Hippocampal formation (tissue), 2 donors: ENCODE results near the gene PGP.

ENCODE experiments used
- DNase-seq, 2 donors: peaks; one replicate each; lab custom pipeline; 2025; lab: John Stamatoyannopoulos, UW

PGP gene

DNA sequence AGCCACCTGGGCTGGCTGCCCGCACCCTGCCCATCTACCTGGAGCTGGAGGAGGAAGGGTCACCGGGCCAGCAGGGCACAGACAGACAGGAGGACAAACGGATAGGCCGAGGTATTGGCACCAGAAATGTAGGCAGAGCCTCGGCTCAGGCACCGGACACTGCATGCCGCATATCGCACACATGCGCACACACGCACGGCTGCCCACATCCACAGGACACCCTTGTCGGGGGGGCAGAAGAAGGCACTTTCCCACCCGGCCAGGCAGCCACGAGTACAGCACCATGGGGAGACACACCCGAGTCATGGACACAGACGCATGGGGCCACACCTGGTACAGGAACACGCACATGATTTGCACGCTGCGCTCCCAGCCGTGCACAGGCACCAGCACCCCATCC, 32.7 kb downstream of the PGP start:
- DNase-seq: no peak

DNA sequence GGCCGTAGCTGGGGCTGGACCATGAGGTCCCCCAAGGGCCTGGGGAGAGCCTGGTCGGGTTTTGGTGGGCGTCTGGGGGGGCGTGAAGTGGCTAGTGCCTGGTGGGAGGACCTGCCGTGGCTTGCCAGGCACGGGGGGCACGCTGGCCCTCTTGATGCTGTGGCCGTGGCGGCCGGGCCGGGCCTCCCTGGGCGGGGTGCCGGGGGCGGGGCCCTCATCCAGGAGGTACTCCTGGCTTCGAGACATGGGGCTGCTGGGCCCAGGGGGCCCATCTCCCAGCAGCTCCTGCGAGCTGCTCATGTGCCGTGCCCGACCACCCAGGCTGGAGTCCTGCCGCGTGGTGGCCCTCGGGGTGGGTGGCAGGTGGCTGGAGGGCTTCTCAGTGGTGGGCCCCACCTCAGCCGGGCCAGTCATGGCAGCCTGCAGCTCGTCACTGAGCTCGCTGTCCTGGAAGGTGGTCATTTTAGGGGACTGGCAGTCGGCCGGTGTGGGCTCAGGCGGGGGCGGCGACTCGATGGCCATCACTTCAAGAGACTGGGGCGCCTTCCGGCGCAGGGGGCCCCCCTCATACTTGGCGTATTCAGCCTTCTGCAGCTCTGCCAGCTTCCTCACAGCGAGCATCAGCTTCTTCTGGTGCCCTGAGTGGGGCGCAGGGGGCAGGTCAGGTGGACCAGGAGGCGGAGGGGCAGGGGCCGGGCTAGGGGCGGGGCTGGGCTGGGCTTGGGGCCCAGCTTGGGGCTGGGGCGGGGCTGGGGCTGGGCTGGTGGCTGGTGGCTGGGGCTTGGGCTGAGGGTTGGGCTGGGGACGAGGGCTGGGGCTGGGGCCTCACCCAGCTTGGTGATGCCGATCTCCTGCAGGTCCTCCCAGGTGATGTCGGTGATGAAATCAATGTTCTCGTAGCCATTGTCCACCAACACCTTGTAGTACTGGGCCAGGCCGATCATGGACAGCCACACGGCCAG, 33.4 kb downstream of the PGP start:
- DNase-seq: no peak

DNA sequence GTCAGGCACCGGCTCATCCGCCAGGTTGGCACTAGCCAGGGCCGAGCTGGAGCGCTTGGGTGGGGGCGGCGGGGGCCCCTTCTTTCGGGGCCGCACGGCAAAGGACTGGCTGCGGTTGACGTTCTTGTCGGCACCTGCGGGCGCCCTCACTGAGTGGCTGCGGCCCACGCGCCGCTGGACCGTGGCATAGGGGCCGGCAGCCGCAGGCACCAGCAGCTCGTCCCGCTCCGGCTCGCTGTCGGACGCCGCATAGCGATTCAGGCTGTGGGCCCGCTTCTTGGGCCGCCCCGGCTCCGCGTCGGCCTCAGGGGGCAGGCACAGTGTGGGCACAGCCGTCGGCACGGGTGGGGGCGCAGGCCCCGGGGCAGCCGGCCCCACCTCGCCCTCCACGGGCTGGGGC, 34.2 kb downstream of the PGP start:
- no peak for DNase-seq

DNA sequence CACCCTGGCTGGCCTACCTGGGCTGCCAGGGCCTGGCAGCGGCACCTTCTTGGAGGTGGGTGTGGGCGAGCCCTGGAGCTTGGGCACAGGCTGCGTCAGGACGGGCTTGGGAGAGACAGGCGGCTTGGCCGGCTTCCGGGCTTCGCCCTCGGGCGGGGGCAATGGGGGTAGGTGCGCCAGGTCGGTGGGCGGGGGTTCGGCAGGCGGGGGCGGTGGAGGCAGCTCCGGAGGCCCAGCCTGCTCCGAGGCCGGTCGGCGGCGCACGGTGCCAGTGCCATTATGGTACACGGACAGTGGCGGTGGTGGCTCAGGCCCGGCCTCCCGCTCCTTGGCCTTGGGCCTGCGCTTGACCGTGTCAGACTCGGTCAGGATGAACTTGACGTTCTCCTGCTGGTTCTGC, 35.1 kb downstream of the PGP start:
- DNase-seq: no peak

DNA sequence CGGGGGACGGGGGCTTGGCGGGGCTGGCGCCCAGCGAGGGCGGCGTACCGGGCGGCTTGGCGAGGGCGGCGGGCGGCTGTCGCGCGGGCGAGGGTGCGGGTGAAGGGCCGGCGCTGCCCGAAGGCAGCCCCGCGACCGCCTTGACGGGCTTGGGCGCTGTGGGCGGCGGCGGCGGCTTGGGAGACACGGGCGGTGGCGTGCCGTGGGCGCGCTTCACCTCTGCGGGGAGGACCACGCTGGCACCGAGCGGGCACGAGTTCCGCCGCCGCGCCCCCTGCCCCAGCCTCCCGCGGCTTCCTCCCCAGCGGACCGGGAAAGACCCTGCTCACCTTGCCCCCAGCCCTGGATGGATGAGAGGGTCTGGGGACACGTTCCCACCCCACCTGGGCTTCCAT, 35.5 kb downstream of the PGP start:
- DNase-seq: no peak

DNA sequence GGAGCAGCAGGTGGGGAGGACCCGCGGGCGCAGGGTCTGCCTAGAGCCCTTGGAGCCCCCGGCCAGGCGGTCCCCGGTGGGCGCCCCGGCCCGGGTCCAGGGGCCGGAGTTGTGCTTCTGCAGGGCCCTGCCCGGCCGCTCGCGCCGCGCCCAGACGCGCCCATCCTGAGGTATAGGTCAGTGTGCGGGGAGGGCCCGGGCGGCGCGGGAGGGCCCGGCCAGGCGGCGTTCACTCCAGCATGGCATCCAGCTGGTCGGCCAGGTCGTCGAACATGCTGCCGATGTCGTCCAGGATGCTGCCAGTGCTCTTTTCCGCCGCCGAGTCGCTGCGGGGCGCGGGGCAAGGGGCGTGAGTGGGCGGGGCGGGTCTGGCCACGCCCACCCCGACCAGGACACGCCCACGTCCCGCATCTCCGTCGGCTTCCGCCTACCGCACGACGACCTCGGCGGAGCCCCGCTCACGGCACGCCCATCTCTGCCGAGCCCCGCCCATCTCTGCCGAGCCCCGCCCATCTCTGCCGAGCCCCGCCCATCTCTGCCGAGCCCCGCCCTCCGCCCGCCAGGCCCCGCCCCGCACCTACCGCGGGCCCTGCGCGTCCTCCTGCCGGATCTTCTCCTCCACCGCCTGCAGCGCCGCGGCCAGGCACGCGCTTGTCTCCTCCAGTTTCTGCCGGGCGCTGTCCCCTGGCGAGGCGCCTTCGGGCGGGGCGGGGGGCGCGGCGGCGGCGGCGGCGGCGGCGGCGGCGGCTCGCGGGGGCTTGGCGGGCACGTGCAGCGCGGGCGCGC, 36.1 kb downstream of the PGP start:
- DNase-seq: no peak

DNA sequence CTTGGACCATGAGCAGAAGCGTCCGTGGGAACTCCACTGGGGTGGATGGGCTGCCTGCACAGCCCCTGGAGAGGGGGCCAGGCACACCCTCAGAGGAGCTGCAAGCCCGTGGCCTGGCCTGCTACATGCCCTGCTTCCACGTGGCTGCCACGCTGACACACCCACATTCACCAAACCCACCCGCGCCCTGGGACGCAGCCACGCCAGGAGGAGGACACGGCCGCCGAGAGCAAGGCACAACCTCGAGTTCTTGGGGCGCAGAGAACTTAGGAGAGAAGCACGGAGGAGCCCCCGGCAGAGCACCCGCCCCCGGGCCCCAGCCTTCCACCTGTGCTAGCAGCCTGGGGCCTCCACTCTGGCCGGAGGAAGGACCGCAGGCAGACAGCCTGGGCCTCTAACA, 37.1 kb downstream of the PGP start:
- no peak for DNase-seq

DNA sequence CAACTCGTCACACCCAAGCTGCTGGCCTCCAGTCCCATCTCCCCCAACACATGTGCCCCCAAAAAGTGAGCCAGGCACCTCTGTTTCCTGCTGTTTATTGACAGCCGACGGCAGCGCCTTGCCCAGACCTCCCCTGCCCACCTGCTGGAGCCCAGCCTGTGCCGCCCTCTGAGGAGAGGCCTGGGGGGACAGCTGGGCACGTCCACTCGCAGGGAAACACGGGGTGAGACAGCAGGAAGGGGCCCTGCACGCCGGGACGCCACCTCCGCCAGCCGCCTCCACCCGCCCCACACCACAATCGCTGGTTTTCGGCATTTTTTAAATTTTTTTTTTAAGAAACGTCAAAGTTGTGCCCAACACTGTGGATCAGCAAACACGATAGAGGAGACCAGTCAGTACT, 37.5 kb downstream of the PGP start:
- no peak for DNase-seq

DNA sequence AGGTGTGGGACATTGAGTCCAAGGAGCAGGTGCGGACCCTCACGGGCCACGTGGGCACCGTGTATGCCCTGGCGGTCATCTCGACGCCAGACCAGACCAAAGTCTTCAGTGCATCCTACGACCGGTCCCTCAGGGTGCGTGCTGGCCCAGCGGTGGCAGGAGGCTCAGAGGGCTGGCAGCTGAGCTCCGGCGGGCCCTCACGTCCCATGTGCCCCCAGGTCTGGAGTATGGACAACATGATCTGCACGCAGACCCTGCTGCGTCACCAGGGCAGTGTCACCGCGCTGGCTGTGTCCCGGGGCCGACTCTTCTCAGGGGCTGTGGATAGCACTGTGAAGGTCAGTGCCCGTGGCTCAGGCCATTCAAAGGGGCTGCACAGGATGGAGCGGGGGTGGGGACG, 38.6 kb downstream of the PGP start:
- no peak for DNase-seq

DNA sequence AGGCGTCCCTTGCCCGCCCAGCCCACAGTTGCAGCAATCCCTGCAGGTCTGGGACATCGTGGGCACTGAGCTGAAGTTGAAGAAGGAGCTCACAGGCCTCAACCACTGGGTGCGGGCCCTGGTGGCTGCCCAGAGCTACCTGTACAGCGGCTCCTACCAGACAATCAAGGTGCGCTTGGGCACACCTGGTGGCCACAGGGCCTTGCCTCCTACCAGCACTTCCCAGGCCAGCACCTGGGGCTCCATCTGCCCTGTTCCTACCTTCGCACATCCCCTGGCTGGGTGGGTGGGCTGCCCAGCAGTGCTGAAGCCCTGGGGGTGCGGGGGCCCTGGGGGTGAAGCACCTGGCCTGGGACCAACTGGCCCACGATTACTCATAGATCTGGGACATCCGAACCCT, 39.2 kb downstream of the PGP start:
- no peak for DNase-seq

DNA sequence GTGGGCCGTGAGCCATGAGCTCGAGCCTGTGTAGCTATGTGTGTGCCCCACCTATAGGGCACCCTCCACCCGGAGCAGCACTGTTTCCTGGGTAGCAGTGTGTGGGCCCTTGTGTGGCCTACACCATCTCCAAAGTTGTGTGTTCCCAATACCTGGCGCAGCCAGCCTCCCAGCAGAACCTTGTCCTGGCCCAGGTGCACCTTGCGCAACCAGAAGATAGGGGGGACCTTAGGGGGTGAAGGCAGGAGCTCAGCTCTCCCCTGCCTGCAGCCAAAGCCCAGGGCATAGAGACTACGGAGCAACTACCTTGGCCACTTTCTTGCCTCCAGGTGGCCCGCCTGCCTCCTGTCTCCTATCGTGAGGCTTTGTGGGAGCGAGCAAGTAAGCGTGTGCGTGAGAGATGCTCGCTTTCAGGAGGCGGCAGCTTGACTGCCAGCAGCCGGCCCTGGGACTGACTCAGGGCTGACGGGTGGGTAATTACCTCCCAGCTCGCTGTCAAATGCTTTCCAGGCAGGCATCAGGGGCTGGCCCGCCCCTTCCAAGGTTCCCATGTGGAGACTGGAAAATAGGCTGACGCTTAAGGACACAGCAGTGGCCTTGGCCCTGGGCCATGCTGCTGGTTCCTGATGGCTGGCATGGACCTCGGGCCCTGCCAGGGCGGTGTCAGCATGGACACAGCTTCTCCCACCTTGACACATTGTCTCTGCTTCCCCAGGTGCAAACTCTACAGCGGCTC, 40.1 kb downstream of the PGP start:
- no peak for DNase-seq

DNA sequence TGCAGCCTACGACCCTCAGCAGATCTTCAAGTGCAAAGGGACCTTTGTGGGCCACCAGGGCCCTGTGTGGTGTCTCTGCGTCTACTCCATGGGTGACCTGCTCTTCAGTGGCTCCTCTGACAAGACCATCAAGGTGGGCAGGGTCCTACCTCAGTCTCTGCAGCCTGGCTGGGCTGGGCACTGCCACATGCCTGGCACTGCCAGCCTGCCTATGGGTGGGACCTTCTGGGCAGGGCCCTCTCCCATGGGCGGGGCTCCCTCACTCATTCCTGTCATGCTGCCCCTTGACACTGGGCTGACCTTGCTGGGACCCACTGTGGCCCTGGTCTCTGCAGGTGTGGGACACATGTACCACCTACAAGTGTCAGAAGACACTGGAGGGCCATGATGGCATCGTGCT, 40.7 kb downstream of the PGP start:
- DNase-seq: no peak

DNA sequence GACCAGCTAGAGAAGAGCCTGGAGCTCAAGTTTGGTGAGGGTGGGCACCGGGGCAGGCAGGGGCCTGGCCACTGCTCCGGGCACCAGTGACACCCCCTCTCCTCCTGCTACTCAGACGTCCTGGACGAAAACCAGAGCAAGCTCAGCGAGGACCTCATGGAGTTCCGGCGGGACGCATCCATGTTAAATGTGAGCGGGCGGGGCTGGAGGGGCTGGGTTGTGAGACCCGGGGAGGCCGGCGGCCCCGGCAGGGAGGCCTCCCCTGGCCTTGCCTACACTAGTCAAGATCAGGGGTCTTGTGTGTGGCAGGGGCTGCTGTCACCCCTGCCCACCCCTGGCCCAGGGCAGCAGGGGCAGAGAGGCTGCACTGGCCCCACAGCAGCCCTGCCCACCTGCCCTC, 41.3 kb downstream of the PGP start:
- no peak for DNase-seq

DNA sequence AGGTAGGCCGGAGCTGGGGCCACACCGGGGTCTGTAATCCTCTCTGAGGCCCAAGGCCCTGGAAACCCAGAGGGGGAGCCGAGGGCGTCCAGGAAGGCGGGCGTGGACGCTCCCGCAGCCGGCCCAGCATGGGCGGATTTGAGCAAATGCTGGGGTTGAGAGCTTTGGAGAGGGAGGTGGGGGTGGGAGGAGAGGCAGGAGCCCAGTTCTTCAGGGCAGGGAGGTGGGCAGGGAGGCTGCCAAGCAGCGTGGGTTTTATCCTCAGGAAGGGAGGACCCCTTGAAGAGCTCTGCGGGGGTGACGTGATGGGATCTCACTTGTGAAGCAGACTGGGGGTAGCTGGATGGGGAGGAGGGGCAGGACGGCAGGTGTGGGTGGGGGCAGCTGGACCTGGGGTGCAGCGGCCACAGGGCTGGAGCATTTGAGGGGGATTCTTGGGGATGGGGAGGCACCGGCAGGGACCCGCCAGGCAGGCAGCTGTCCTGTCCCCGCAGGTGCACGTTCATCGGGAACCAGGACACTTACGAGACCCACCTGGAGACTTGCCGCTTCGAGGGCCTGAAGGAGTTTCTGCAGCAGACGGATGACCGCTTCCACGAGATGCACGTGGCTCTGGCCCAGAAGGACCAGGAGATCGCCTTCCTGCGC, 41.8 kb downstream of the PGP start:
- no peak for DNase-seq

DNA sequence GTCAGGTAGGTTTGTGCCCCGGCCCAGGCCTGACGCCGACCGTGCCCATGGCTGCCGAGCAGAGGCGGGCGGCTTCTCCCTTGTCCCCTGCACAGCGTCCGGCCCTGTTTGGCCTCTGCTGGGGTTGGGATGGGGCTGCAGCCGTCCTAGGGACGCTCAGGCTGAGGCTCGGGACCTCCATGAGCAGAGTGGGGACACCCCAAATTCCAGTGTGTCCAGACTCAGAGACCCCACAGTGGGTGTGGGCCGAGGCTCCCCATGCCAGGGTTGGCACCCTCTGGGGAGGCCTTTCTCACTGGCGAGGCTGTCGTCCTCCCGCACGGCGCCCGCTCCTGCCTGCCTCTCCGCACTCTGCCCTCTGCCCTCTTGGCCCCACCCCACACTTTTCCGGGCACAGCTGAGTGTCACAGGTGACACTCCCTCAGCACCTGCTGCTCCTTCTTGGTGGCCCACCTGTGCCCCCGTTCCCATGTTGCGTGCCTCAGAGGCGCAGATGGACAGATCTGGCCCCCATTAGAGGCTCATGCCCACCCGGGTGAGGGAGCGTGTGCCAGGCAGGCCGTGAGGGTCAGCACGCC, 43.0 kb downstream of the PGP start:
- no peak for DNase-seq

DNA sequence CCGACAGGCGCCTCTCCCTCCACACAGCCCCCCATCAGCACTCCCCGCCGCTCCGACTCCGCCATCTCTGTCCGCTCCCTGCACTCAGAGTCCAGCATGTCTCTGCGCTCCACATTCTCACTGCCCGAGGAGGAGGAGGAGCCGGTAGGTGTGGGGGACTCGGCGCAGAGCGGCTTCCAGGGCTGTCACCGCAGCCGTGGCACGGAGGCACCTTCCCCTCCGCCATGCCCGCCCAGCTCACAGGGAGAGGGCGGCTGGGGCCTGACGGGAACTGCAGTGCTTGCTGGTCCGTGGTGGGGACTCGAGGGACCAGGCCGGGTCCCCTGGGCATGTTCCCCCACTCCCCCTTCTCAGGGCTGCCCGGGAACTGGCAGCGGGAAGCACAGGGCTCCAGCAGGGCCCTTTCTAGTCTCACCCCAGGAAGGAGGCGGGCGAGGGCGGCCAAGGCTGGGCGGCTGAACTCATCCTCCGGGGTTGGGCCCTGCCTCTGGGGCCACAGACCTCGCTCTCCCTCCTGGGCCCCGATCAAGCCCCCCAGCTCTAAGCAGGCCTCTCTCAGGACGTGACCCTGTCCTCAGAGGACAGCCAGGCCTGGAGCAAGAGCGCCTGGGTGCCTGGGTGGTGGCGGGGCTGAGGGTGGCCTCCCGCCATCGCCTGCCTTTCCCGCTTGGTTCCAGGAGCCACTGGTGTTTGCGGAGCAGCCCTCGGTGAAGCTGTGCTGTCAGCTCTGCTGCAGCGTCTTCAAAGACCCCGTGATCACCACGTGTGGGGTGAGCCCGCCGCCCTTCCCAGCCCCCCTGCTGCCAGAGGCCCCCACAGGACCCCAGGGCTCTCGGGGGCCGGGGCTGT, 43.8 kb downstream of the PGP start:
- no peak for DNase-seq

DNA sequence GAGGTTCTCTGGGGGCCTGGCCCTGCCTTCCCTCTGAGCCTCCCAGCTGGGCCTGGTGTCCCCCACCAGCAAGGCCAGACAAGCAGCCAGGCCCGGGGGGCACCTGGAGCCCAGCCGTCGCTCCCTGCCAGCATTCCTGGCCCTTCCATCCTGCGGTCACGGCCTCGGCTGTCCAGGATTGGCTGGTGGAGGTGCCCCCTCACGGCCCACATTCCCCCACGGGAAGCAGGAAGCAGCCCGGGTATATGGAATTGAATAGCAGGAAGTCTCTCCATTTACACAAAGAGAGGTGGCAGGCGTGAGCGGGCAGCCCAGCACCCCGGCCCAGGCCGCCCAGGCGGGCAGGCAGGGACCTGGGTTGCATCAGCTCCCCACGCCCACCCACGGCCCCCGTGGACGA, 44.6 kb downstream of the PGP start:
- no peak for DNase-seq

DNA sequence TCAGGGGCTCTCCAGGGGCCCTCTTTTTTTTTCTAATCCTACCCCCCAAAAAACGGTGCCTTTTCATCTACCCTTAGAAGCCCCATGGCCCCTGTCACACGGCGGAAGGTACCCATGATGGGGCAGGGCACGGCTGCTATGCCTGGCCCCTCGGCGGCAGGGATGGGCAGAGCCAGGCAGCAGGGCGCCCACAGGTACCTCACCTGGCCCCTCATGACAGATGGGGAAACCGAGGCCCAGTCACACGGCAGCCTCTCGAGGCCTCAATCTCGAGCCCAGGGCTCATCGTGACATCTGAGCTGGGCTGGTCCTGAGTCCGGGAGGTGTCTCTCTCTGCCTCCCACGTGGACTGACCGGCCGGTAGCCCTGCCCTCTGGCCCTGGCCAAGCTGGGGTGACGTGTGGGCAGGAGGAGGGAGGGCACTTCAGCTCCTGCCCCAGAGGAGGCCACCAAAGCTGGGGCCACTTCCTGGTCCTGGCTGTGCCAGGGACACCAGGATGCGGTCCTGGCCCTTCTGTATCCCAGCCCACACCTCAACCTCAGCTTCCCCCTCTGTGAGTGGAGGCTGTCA, 47.5 kb downstream of the PGP start:
- no peak for DNase-seq

DNA sequence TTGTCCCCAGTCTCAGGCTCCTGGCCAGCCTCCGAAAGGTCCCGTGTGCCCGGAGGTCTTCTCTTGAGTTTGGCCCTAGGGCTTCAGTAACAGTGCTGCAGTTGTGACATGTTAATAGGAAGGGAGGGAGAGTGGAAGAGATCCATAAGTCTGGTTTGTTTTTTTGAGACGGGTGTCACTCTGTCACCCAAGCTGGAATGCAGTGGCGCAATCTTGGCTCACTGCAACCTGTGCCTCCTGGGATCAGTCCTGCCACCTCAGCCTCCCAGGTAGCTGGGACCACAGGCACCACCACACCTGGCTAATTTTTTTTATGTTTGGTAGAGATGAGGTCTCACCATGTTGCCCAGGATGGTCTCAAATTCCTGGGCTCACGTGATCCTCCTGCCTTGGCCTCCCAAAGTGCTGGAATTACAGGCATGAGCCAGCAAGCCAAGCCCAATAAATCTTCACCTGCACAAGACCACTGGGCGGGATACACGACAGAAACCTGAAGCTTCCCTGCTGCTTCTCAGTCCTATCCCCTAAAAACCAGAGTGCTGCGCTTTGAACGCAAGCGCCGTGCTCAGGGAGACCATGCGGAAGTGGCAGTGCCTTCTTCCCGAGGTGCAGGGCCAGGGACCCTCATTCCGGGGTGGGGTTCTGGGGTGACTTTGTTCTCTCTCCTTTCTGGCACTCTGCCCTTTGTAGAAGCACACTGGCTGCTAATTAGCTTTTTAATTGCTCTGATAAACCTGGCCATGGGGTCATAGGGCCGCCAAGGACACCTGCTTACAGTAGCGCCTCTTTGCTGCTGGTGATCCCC, 48.2 kb downstream of the PGP start:
- DNase-seq: no peak

DNA sequence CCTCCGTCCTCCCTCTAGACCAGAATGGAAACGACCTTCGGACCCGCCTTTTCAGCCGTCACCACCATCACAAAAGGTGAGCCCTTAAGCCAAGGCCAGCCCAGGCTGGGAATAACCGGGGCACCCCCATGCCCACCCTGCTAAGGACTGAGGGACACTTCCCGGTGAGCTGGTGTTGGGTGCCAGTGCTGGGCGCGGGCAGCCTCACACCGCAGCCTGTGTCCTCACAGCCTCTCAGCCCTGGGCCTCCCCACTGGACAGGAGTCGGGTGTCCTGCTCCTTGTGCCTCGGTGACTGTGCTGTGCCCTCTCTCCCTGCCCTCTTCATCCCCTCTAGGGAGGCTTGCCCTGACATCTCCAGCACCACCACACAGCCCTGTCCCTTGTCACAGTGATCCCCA, 48.8 kb downstream of the PGP start:
- no peak for DNase-seq
